ENCODE measurements around the gene ELP4.

The ELP4 gene

GRCh38 chr11:31809857-31810778 lies 300.6 kb downstream of the ELP4 start:
- Histone ChIP-seq H3K27me3 (ENCODE audit: insufficient read depth, low read length) (peaks cover 100% of the 10 kb centered on the region), H3K27ac (ENCODE audit: low read length) (no peak overlapping the region), H3K9ac (ENCODE audit: low read depth, low read length) (no peak overlapping the region), H3K36me3 (ENCODE audit: insufficient read depth, low read depth, low read length) (no peaks in the 10 kb centered on the region), H3K4me1 (ENCODE audit: insufficient read depth, low read length) (peaks cover 26% of the 10 kb centered on the region; the same call in 1 of the 2 replicates), H3K9me3 (ENCODE audit: insufficient read depth, low read depth, low read length) (no peaks in the 10 kb centered on the region), H3K4me3 (ENCODE audit: low read length) (peak overlapping the region; percentile 63; the same call in 1 of the 2 replicates)

DNA sequence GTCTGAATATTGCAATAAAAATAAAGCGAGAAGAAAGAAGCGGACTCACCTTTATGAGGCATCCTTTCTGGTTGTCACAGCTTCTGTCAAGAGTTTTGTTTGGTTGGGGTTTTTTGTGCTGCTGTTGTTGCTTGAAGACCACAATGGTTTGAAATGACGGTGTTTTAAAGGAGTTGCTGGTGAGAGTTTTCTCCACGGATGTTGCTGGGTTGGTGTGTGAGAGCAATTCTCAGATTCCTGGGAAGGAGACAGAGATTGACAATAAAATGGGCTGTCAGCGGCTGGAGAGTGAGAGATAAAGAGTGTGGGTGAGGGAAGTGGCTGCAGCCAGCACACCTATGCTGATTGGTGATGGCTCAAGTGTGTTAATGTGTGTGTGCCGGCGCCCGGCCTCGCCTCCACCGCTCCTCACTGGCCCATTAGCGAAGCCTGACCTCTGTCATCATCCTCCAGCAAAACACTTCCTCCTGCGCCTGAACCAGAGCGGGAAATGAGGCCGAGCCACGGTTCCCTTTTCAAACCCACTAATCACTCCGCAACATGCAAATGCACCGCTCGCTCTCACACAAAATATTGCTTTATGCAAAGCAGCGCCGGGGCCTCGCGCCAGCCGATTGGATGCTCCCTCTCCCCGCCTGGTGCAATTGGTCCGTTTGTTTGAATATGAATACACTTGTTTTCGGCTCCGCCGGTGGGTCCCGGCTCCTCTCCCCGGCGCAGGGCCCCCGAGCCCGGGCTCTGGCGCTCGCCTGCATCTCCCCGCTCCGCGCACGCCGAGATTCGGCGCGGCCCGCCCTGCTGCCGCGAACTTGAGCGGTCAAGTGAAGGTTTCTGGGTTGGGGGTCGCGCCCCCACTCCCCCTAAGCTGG lies 301.4 kb downstream of the ELP4 start, which contains the start of gene PAX6:
Gene PAX6 (minus strand): TSS at position 544 of the 869 bp plus-strand sequence. CDS start 4,911 bp downstream, outside the sequence.
- Histone ChIP-seq H3K4me3 (ENCODE audit: low read length) (peak within 1 kb of the TSS; percentile 63), H3K27me3 (ENCODE audit: insufficient read depth, low read length) (peaks cover 100% of the 10 kb centered on the region), H3K27ac (ENCODE audit: low read length) (no peak within 1 kb of the TSS), H3K4me1 (ENCODE audit: insufficient read depth, low read length) (peaks cover 20% of the 10 kb centered on the region; the same call in 1 of the 2 replicates), H3K9ac (ENCODE audit: low read depth, low read length) (no peak within 1 kb of the TSS), H3K36me3 (ENCODE audit: insufficient read depth, low read depth, low read length) (no peaks in the 10 kb centered on the region), H3K9me3 (ENCODE audit: insufficient read depth, low read depth, low read length) (no peaks in the 10 kb centered on the region; the same call in 1 of the 2 replicates)

DNA sequence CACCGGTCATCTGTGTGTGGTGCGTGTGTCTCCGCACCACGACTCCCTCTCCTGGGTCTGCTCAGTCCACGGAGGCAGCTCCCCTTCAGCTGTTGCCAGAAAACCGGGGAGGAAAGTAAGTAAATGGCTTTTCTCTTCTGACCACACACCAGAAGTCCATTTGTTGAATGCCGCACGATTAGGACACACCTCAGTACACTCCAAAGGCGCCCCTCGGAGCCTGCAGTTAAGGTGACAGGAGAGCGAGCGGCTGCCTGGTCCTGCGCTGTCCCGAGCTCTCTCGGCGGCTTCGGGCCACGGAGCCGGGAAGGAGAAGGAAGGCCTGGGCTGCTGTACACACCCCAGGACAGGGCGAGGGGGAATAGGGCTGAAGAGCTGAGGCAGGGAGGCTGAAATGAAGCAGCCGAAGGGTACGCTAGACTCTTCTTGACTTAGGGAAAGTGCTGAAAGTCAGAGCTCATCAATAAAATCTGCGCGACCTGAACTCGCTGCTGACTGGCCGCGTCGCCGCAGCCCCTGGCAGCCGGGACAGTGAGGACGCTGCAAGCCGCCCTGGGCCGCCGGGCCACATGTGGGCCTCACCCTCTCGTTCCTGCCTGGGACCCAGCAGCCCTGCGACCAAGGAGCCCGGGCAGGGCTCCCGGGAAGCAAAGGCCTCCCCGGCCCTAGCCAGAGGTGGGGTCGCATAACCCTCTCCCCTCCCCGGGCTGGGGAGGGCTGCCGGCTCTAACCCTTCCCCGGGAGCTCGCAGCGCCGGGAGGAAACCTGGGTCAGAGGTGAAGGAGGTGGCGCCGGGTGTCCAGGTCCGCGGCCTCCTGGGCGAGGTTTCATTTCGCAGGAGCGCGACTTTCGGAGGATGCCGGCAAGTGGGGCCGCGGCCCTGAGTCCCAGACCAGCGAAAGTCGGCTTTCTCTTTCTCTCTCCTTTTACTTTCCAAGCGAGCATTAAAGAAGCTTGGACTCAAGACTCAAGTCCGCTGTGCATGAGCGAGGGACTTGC lies 303.1 kb downstream of the ELP4 start:
- H3K9ac ChIP-seq (ENCODE audit: low read depth, low read length): no peak overlapping the region
- peaks cover 100% of the 10 kb centered on the region for H3K27me3 ChIP-seq (ENCODE audit: insufficient read depth, low read length)
- no peak overlapping the region for H3K27ac ChIP-seq (ENCODE audit: low read length)
- H3K4me1 ChIP-seq (ENCODE audit: insufficient read depth, low read length): peaks cover 13% of the 10 kb centered on the region; the same call in 1 of the 2 replicates
- H3K4me3 ChIP-seq (ENCODE audit: low read length): peak overlapping the region; percentile 49; the same call in 1 of the 2 replicates
- H3K36me3 ChIP-seq (ENCODE audit: insufficient read depth, low read depth, low read length): no peaks in the 10 kb centered on the region
- H3K9me3 ChIP-seq (ENCODE audit: insufficient read depth, low read depth, low read length): no peaks in the 10 kb centered on the region; the same call in 1 of the 2 replicates

DNA sequence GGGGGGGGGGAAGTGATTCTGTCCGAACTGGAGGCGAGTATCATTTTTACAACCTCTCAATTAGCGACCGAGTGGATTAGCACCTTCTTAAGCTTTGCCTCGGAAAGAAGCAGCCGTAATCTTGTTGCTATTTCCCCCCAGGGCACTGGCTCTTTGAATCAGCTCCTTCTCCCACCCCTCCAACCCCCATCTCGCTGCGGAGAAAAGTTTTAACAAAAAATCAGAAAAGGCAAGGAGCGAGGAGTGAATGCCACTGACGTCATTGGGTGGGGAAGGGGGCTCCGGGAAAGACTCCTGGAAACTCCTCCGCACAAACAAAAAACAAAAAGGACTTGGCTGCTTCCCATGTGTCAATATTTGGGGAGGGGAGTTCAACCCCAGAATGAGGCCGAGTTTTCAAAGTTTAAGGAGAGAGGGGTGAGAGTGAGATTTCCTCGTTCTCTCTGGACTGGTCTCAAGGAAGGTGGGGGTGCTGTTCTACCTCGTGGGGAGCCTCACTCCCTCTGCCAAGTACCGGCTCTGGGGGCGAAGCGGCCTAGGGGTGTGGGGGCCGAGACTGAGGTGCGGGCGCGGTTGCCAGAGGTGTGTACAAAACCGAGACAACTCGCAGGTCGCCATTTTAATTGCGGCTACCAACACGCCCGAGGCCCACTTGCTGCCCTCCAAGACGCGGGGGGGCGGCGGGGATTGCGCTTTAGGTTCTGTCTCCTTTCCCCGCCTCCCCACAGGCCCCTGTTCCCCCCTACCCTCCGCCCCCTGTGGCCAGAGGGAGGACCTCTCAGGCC lies 304.0 kb downstream of the ELP4 start:
- Histone ChIP-seq H3K9me3 (ENCODE audit: insufficient read depth, low read depth, low read length) (no peaks in the 10 kb centered on the region; the same call in 1 of the 2 replicates), H3K27me3 (ENCODE audit: insufficient read depth, low read length) (peaks cover 100% of the 10 kb centered on the region), H3K27ac (ENCODE audit: low read length) (no peak overlapping the region), H3K4me3 (ENCODE audit: low read length) (peak overlapping the region; percentile 39; the same call in 1 of the 2 replicates), H3K4me1 (ENCODE audit: insufficient read depth, low read length) (peaks cover 8% of the 10 kb centered on the region; the same call in 1 of the 2 replicates), H3K36me3 (ENCODE audit: insufficient read depth, low read depth, low read length) (no peaks in the 10 kb centered on the region), H3K9ac (ENCODE audit: low read depth, low read length) (no peak overlapping the region)

DNA sequence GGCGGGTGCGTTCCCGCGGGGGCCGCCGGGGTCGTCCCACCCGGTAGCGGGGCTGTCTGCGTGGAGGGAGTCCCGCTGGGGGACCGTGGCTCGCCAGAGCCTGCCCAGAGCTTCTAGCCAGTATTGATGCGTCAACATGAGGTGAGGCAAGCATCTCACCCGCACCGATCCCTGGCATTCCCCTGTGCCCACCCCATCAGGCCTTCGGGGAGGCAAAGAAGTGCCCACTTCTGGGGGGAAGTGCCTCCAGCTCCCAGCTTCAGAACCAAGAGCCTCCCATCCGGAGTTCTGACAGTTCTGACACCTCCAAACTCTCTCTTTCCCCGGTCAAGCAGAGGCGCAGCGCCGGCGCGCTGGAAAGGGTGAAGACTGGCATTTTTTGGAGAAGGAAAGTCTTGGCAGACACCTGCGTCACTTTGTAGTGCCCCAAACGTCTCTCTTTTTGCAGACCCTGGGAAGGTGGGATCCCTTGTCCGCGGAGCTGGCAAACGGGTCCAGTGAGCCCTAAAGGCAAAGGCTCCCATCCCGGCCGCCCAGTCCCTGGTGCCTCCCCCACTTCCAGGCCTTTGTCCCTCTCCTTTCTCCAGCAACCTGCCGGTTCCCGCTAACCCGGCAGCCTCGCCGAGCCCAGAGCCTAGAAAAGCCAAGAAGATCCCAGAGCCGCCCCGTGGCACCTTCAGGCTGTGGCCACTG lies 304.8 kb downstream of the ELP4 start:
- Histone ChIP-seq H3K36me3 (ENCODE audit: insufficient read depth, low read depth, low read length) (no peaks in the 10 kb centered on the region), H3K4me1 (ENCODE audit: insufficient read depth, low read length) (peaks cover 6% of the 10 kb centered on the region; the same call in 1 of the 2 replicates), H3K27ac (ENCODE audit: low read length) (no peak overlapping the region), H3K9me3 (ENCODE audit: insufficient read depth, low read depth, low read length) (no peaks in the 10 kb centered on the region; the same call in 1 of the 2 replicates), H3K9ac (ENCODE audit: low read depth, low read length) (no peak overlapping the region), H3K4me3 (ENCODE audit: low read length) (peak overlapping the region; percentile 39), H3K27me3 (ENCODE audit: insufficient read depth, low read length) (peaks cover 100% of the 10 kb centered on the region)

GRCh38 chr11:31815711-31816467 lies 306.3 kb downstream of the ELP4 start:
- Histone ChIP-seq H3K27me3 (ENCODE audit: insufficient read depth, low read length) (peaks cover 100% of the 10 kb centered on the region), H3K9me3 (ENCODE audit: insufficient read depth, low read depth, low read length) (no peaks in the 10 kb centered on the region; the same call in 1 of the 2 replicates), H3K9ac (ENCODE audit: low read depth, low read length) (no peak overlapping the region), H3K36me3 (ENCODE audit: insufficient read depth, low read depth, low read length) (no peaks in the 10 kb centered on the region), H3K4me3 (ENCODE audit: low read length) (no peak overlapping the region; the same call in 1 of the 2 replicates), H3K4me1 (ENCODE audit: insufficient read depth, low read length) (peaks cover 4% of the 10 kb centered on the region; the same call in 1 of the 2 replicates), H3K27ac (ENCODE audit: low read length) (no peak overlapping the region)

GRCh38 chr11:31816468-31817053 lies 307.0 kb downstream of the ELP4 start:
- H3K4me1 ChIP-seq (ENCODE audit: insufficient read depth, low read length): peaks cover 11% of the 10 kb centered on the region; the same call in 1 of the 2 replicates
- H3K9ac ChIP-seq (ENCODE audit: low read depth, low read length): no peak overlapping the region
- H3K4me3 ChIP-seq (ENCODE audit: low read length): no peak overlapping the region; the same call in 1 of the 2 replicates
- H3K27ac ChIP-seq (ENCODE audit: low read length): no peak overlapping the region
- no peaks in the 10 kb centered on the region; the same call in 1 of the 2 replicates for H3K9me3 ChIP-seq (ENCODE audit: insufficient read depth, low read depth, low read length)
- H3K27me3 ChIP-seq (ENCODE audit: insufficient read depth, low read length): peaks cover 100% of the 10 kb centered on the region
- H3K36me3 ChIP-seq (ENCODE audit: insufficient read depth, low read depth, low read length): no peaks in the 10 kb centered on the region

- H3K27me3 ChIP-seq (ENCODE audit: insufficient read depth, low read length): peaks cover 100% of the 10 kb centered on the region
- H3K4me3 ChIP-seq (ENCODE audit: low read length): peak overlapping the region; percentile 64; the same call in 1 of the 2 replicates
- no peak overlapping the region for H3K27ac ChIP-seq (ENCODE audit: low read length)
- H3K4me1 ChIP-seq (ENCODE audit: insufficient read depth, low read length): peaks cover 17% of the 10 kb centered on the region; the same call in 1 of the 2 replicates
- no peaks in the 10 kb centered on the region; the same call in 1 of the 2 replicates for H3K9me3 ChIP-seq (ENCODE audit: insufficient read depth, low read depth, low read length)
- no peaks in the 10 kb centered on the region for H3K36me3 ChIP-seq (ENCODE audit: insufficient read depth, low read depth, low read length)
- H3K9ac ChIP-seq (ENCODE audit: low read depth, low read length): no peak overlapping the region
Measured at GRCh38 chr11:31817054-31817620, 307.6 kb downstream of the ELP4 start.
